Vagina (tissue), 2 donors: Measurements from ENCODE around the gene CD80. TPM values are rescaled to one million over a fixed set of nuclear protein-coding genes. Genes with fewer than 3 reads are reported as not detected.

Experiments
- DNase-seq, 2 donors: peaks; one replicate each; pipeline ENCODE4 v3.0.0-alpha.2; 2017; ENCODE audit errors: extremely low spot score in 2 of 2
- H3K27ac ChIP-seq: fragments of 200-600 bp; sonication (generic); one replicate; pipeline ENCODE4 v1.5.1; 2019
- H3K27me3 ChIP-seq: fragments of 200-600 bp; sonication (generic); one replicate; pipeline ENCODE4 v1.5.1; 2019
- H3K36me3 ChIP-seq, 2 donors: fragments of 200-600 bp; sonication (generic); one replicate each; pipeline ENCODE4 v1.5.1; 2017 to 2019
- H3K4me1 ChIP-seq: fragments of 200-600 bp; sonication (generic); one replicate; pipeline ENCODE4 v1.5.1; 2019
- H3K4me3 ChIP-seq, 2 donors: fragments of 200-600 bp; sonication (generic); 1 replicate in 1 of 2; 2 replicates in 1 of 2; pipeline ENCODE4 v1.5.1; 2016 to 2019
- H3K9me3 ChIP-seq: fragments of 200-600 bp; sonication (generic); one replicate; pipeline ENCODE4 v1.5.1; 2019
- CTCF ChIP-seq, 3 experiments: fragments of 450-650 bp in 2 of 3; fragments of 200-600 bp in 1 of 3; sonication (generic) in 1 of 3; IDR thresholded peaks; one replicate each; pipeline ENCODE4 v1.5.1; 2017 to 2019; ENCODE audit warnings: antibody characterized with exemption in 3 of 3, mild to moderate bottlenecking in 2 of 3, moderate library complexity in 2 of 3
- POLR2A ChIP-seq, 2 donors: fragments of 450-650 bp; IDR thresholded peaks; one replicate each; pipeline ENCODE4 v1.6.1; 2017; ENCODE audit warnings: antibody characterized with exemption in 2 of 2, mild to moderate bottlenecking in 2 of 2, moderate library complexity in 2 of 2
- POLR2AphosphoS5 ChIP-seq, 2 donors: sonication (generic); formaldehyde crosslinking; IDR thresholded peaks; one replicate each; pipeline ENCODE4 v1.9.0; 2017; ENCODE audit warnings: antibody characterized with exemption in 2 of 2, mild to moderate bottlenecking in 2 of 2, low read depth in 1 of 2; ENCODE audit not compliant: insufficient read depth in 1 of 2
- intact Hi-C: fragments of 100-400 bp; cut with DNase I; formaldehyde crosslinking; loops from one replicate; pipeline ENCODE4 v1.15.1; 2023
- total RNA-seq: library from RNA; depleted of rRNA; stranded (reverse); fragments of >200 nt; gene quantifications from one replicate; pipeline ENCODE4 v1.2.3, GENCODE V29; 2016

CD80 gene, protein sequence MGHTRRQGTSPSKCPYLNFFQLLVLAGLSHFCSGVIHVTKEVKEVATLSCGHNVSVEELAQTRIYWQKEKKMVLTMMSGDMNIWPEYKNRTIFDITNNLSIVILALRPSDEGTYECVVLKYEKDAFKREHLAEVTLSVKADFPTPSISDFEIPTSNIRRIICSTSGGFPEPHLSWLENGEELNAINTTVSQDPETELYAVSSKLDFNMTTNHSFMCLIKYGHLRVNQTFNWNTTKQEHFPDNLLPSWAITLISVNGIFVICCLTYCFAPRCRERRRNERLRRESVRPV
- not detected for total RNA-seq

GRCh38 chr3:119559441-119559963, at the start of gene CD80:
Gene CD80 (minus strand): TSS chr3:119559614. CDS start chr3:119557728, 1,886 bp downstream.
- no peak within 1 kb of the TSS for H3K4me3 ChIP-seq
- no peak within 1 kb of the TSS for H3K27ac ChIP-seq
- H3K9me3 ChIP-seq, result no peaks in the 10 kb centered on the region
- no peak for DNase-seq
- intact Hi-C loops, result no loop called here
- H3K36me3 ChIP-seq, result no peaks in the 10 kb centered on the region
- no peaks in the 10 kb centered on the region for H3K4me1 ChIP-seq
- H3K27me3 ChIP-seq, result no peaks in the 10 kb centered on the region
- TF ChIP-seq CTCF (IDR thresholded peaks at IDR 0.05), result no peak
- TF ChIP-seq POLR2A (IDR thresholded peaks at IDR 0.05), result no peak
- TF ChIP-seq POLR2AphosphoS5 (IDR thresholded peaks at IDR 0.05; ENCODE audit: insufficient read depth in 1 of 2, low read depth in 1 of 2), result no peak

DNA sequence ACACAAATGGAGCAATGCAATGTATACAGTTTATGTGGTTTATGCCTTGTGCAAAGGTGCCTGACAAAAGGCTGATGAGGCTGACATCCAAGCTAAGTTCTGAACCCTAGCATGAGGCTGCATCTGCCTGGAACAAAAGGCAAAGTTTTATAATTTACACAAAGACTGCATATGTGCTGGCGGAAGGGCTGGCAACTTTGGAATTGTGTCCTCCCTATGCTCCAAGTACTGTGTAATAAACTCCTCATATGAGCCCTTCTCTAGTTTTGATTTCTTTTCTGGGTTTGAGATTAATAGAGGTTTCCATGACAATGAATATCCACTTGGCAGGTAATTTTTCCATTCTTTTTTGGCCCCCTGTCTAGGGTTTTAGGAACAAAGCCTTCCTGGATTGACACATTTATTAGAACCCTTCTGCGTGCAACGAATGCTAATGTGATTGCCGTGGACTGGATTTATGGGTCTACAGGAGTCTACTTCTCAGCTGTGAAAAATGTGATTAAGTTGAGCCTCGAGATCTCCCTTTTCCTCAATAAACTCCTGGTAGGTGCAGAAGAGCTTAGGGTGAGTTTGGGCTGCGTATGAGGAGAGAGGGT, 49.1 kb upstream of the CD80 start:
- no peaks in the 10 kb centered on the region for H3K27me3 ChIP-seq
- no peaks in the 10 kb centered on the region for H3K4me1 ChIP-seq
- H3K9me3 ChIP-seq, result no peaks in the 10 kb centered on the region
- H3K4me3 ChIP-seq, result no peak overlapping the region
- H3K27ac ChIP-seq, result no peak overlapping the region
- TF ChIP-seq POLR2A (IDR thresholded peaks at IDR 0.05) (no peak), POLR2AphosphoS5 (IDR thresholded peaks at IDR 0.05; ENCODE audit: insufficient read depth in 1 of 2, low read depth in 1 of 2) (no peak), CTCF (IDR thresholded peaks at IDR 0.05) (no peak)
- no peaks in the 10 kb centered on the region for H3K36me3 ChIP-seq
- DNase-seq, result no peak
- intact Hi-C loops, result no loop called here

GRCh38 chr3:119604878-119605277, 45.5 kb upstream of the CD80 start:
- no peaks in the 10 kb centered on the region for H3K27me3 ChIP-seq
- no peaks in the 10 kb centered on the region for H3K36me3 ChIP-seq
- no peak overlapping the region for H3K27ac ChIP-seq
- H3K9me3 ChIP-seq, result no peaks in the 10 kb centered on the region
- intact Hi-C loops, result no loop called here
- no peak overlapping the region for H3K4me3 ChIP-seq
- H3K4me1 ChIP-seq, result no peaks in the 10 kb centered on the region
- TF ChIP-seq CTCF (IDR thresholded peaks at IDR 0.05), result no peak
- no peak for TF ChIP-seq POLR2A (IDR thresholded peaks at IDR 0.05)
- TF ChIP-seq POLR2AphosphoS5 (IDR thresholded peaks at IDR 0.05; ENCODE audit: insufficient read depth in 1 of 2, low read depth in 1 of 2), result no peak
- no peak for DNase-seq

DNA sequence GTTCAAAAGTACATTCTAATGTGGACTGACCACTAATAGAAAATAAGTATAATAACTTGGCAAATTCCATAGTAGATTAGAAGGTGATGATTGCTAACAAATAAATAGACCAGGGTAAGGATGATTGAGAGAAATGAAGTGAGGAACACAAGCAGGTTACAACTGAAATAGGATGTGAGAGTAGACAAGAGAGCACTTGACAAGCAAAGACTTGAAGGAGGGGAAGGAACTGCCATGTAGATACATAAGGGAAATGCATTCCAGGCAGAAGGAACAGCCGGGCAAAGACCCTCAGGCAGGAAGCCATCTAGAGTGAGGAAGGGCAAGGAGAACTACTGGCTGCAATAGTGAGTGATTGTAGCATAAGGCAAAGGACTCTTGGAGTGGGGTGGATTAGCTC, 43.3 kb upstream of the CD80 start:
- Histone ChIP-seq H3K9me3 (no peaks in the 10 kb centered on the region), H3K27me3 (no peaks in the 10 kb centered on the region), H3K4me3 (no peak overlapping the region), H3K36me3 (no peaks in the 10 kb centered on the region), H3K4me1 (no peaks in the 10 kb centered on the region), H3K27ac (no peak overlapping the region)
- TF ChIP-seq POLR2A (IDR thresholded peaks at IDR 0.05) (no peak), CTCF (IDR thresholded peaks at IDR 0.05) (no peak), POLR2AphosphoS5 (IDR thresholded peaks at IDR 0.05; ENCODE audit: insufficient read depth in 1 of 2, low read depth in 1 of 2) (no peak)
- intact Hi-C loops, result no loop called here
- no peak for DNase-seq

DNA sequence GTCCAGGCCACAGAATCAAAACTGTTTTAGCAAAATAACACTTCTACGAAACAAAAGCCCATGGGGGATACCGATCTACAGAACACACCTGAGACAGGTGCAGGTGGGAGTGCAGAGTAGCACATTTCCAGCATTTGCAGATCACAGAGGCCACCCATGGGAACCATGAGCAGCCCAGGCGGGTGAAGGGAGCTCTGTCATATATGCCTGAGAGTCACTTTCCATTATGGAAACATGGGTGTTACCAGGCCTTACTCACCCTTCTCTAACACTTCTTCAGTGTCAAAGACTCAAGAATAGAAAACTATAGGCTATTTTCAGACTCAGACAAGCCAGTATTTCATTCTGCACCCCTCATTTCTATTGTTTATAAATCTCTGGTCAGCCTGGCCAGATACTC, 41.7 kb upstream of the CD80 start:
- DNase-seq, result no peak

More for the DNA sequence above, 41.7 kb upstream of the CD80 start:
- H3K4me1 ChIP-seq, result peaks cover 4% of the 10 kb centered on the region
- H3K27me3 ChIP-seq, result no peaks in the 10 kb centered on the region
- no peaks in the 10 kb centered on the region for H3K36me3 ChIP-seq
- no peak overlapping the region for H3K4me3 ChIP-seq
- intact Hi-C loops, result no loop called here
- H3K27ac ChIP-seq, result no peak overlapping the region
- TF ChIP-seq CTCF (IDR thresholded peaks at IDR 0.05) (no peak), POLR2AphosphoS5 (IDR thresholded peaks at IDR 0.05; ENCODE audit: insufficient read depth in 1 of 2, low read depth in 1 of 2) (no peak), POLR2A (IDR thresholded peaks at IDR 0.05) (no peak)
- no peaks in the 10 kb centered on the region for H3K9me3 ChIP-seq
